H1 (cell line): ENCODE data around the gene ANKDD1A. TPM values are rescaled to one million over a fixed set of nuclear protein-coding genes. Genes with fewer than 3 reads are reported as not detected.

Experiments
- ASH2L ChIP-seq: fragments of 200-600, 300-600 bp; sonication (generic); IDR thresholded peaks from one replicate; pipeline ENCODE4 v1.7.1; 2017; ENCODE audit warnings: low read length
- ATF3 ChIP-seq: IDR thresholded peaks from 2 replicates; pipeline ENCODE4 v1.6.1; 2011; ENCODE audit warnings: low read depth, mild to moderate bottlenecking, low read length; ENCODE audit not compliant: insufficient read depth
- BACH1 ChIP-seq: IDR thresholded peaks from 2 replicates; pipeline ENCODE4 v1.6.1; 2012; ENCODE audit warnings: low read length, improper control_type of control experiment
- BCL11A ChIP-seq, 2 experiments: IDR thresholded peaks; one replicate each; pipeline ENCODE4 v1.6.1; 2011; ENCODE audit warnings: low read depth in 2 of 2, low read length in 2 of 2, mild to moderate bottlenecking in 2 of 2
- BRCA1 ChIP-seq: IDR thresholded peaks from 2 replicates; pipeline ENCODE4 v1.6.1; 2012; ENCODE audit warnings: low read depth, low read length, improper control_type of control experiment
- CBX5 ChIP-seq: fragments of 300-800, 300-1000 bp; sonication (generic); IDR thresholded peaks from 2 replicates; pipeline ENCODE4 v1.7.1; 2016; ENCODE audit warnings: antibody characterized with exemption, low read length, low read depth
- CEBPB ChIP-seq: IDR thresholded peaks from 2 replicates; pipeline ENCODE4 v1.6.1; 2012; ENCODE audit warnings: low read depth, low read length
- CTBP2 ChIP-seq: IDR thresholded peaks from 2 replicates; pipeline ENCODE4 v1.7.0; 2011; ENCODE audit warnings: borderline replicate concordance, mild to moderate bottlenecking, moderate library complexity, mixed read lengths, low read length; ENCODE audit not compliant: insufficient read depth, insufficient read length
- E2F6 ChIP-seq: IDR thresholded peaks from 2 replicates; pipeline ENCODE4 v1.6.1; 2012; ENCODE audit warnings: inconsistent platforms
- EZH2 ChIP-seq: fragments of 200-600 bp; sonication (generic); IDR thresholded peaks from 2 replicates; pipeline ENCODE4 v1.7.1; 2012; ENCODE audit warnings: low read depth, mild to moderate bottlenecking, moderate library complexity, low read length, inconsistent platforms; ENCODE audit not compliant: severe bottlenecking
- FOSL1 ChIP-seq: IDR thresholded peaks from 2 replicates; pipeline ENCODE4 v1.6.1; 2011; ENCODE audit warnings: mild to moderate bottlenecking, low read depth, low read length, moderate library complexity; ENCODE audit not compliant: insufficient read depth
- GABPA ChIP-seq: IDR thresholded peaks from 2 replicates; pipeline ENCODE4 v1.6.1; 2011; ENCODE audit warnings: mild to moderate bottlenecking, low read length, moderate library complexity, borderline replicate concordance; ENCODE audit not compliant: insufficient read depth
- JUND ChIP-seq: IDR thresholded peaks from 2 replicates; pipeline ENCODE4 v1.6.1; 2011; ENCODE audit warnings: mild to moderate bottlenecking, improper control_type of control experiment, low read length
- KDM4A ChIP-seq: IDR thresholded peaks from one replicate; pipeline ENCODE4 v1.7.1; 2012; ENCODE audit warnings: low read depth, mild to moderate bottlenecking, moderate library complexity, low read length, inconsistent platforms; ENCODE audit not compliant: severe bottlenecking
- MAFK ChIP-seq: IDR thresholded peaks from 2 replicates; pipeline ENCODE4 v1.6.1; 2012; ENCODE audit warnings: low read depth, mild to moderate bottlenecking, improper control_type of control experiment, low read length
- NRF1 ChIP-seq: IDR thresholded peaks from 2 replicates; pipeline ENCODE4 v1.6.1; 2011; ENCODE audit warnings: mild to moderate bottlenecking, low read depth, low read length, improper control_type of control experiment
- POLR2AphosphoS5 ChIP-seq: IDR thresholded peaks from 2 replicates; pipeline ENCODE4 v1.6.1; 2011; ENCODE audit warnings: low read depth, low read length
- POU5F1 ChIP-seq: IDR thresholded peaks from 2 replicates; pipeline ENCODE4 v1.6.1; 2011; ENCODE audit warnings: low read depth, mild to moderate bottlenecking, low read length, moderate library complexity
- RFX5 ChIP-seq: IDR thresholded peaks from 2 replicates; pipeline ENCODE4 v1.6.1; 2011; ENCODE audit warnings: low read depth, low read length, improper control_type of control experiment, borderline replicate concordance
- SP1 ChIP-seq: IDR thresholded peaks from 2 replicates; pipeline ENCODE4 v1.6.1; 2011; ENCODE audit warnings: low read depth, low read length
- SRF ChIP-seq: IDR thresholded peaks from 2 replicates; pipeline ENCODE4 v1.6.1; 2011; ENCODE audit warnings: mild to moderate bottlenecking, low read depth, low read length, moderate library complexity
- TBP ChIP-seq: IDR thresholded peaks from 2 replicates; pipeline ENCODE4 v1.6.1; 2011; ENCODE audit warnings: low read depth, low read length, improper control_type of control experiment
- TCF12 ChIP-seq: IDR thresholded peaks from 2 replicates; pipeline ENCODE4 v1.6.1; 2011; ENCODE audit warnings: low read depth, mild to moderate bottlenecking, low read length
- ZNF274 ChIP-seq: IDR thresholded peaks from 2 replicates; pipeline ENCODE4 v1.7.0; 2012; ENCODE audit warnings: low read length, borderline replicate concordance; ENCODE audit errors: extremely low read depth
- polyA plus RNA-seq, 7 experiments: library from polyadenylated mRNA; depleted of rRNA in 3 of 7; stranded (reverse) in 5 of 7; unstranded in 2 of 7; fragments of >200 nt in 5 of 7; fragments of 200-250 nt in 2 of 7; gene quantifications; 1 replicate in 5 of 7; 2 replicates in 1 of 7; 4 replicates in 1 of 7; pipeline versions ENCODE4 v1.2.1 to v1.2.3, GENCODE V29; 2011 to 2013; ENCODE audit warnings: missing spikeins in 2 of 7, mixed read lengths in 2 of 7
- total RNA-seq: library from RNA; stranded (reverse); fragmentation: NEBNext Ultra II Directional; extraction: Animal tissue kit (Norgen Biotek cat#: 25700); gene quantifications from 2 replicates; pipeline ENCODE4 v1.2.1, GENCODE V29; 2021

ANKDD1A gene
- total and polyA plus RNA-seq, 2 of the 8 experiments (the other 6 are each of a cell fraction or from before 2014, with no cell fraction given): 4.1 to 5.0 TPM

GRCh38 chr15:64905119-64905831 lies 6.4 kb upstream of the ANKDD1A start (continued):
- no peak for TF ChIP-seq SRF
- TF ChIP-seq CBX5: no peak
- TF ChIP-seq BACH1: peak; percentile 81
- no peak for TF ChIP-seq GABPA
- no peak for TF ChIP-seq POU5F1
- TF ChIP-seq E2F6: peak; percentile 66
- TF ChIP-seq CTBP2: peak; percentile 49
- no peak for TF ChIP-seq KDM4A
- no peak for TF ChIP-seq CEBPB
- peak; percentile 65; the same call in 1 of the 2 replicates for TF ChIP-seq TCF12
- 0 out of 2 replicates have a peak, but pooled peaks have one; percentile 20 for TF ChIP-seq POLR2AphosphoS5
- TF ChIP-seq MAFK: peak; percentile 35; the same call in 1 of the 2 replicates
- TF ChIP-seq BRCA1: no peak
- no peak for TF ChIP-seq ATF3
- no peak for TF ChIP-seq RFX5
- TF ChIP-seq BCL11A (IDR thresholded peaks at IDR 0.05; ENCODE audit: low read depth in 2 of 2, low read length in 2 of 2): no peak
- TF ChIP-seq NRF1: no peak
- TF ChIP-seq EZH2: no peak
- TF ChIP-seq TBP: peak; percentile 45; the same call in 1 of the 2 replicates
- no peak for TF ChIP-seq ZNF274
- TF ChIP-seq FOSL1: no peak
- TF ChIP-seq SP1: 0 out of 2 replicates have a peak, but pooled peaks have one; percentile 51
- peak; percentile 58 for TF ChIP-seq ASH2L
- TF ChIP-seq JUND: no peak
